Adrenal gland (tissue), 12 donors: ENCODE data around the gene C1QTNF1. TPM values are rescaled to one million over a fixed set of nuclear protein-coding genes. Genes with fewer than 3 reads are reported as not detected.

ENCODE experiments used
- DNase-seq, 7 donors: peaks; one replicate each; pipeline ENCODE4 v3.0.0-alpha.2; 2019 to 2020
- H3K27ac ChIP-seq, 5 donors: fragments of 200-600 bp; sonication (generic) in 4 of 5; 1 replicate in 3 of 5; 2 replicates in 2 of 5; pipeline versions ENCODE4 v1.5.1 to v1.8.0; 2016 to 2020; ENCODE audit warnings: mild to moderate bottlenecking in 1 of 5
- H3K27me3 ChIP-seq: fragments of 200-600 bp; 2 replicates; pipeline ENCODE4 v1.8.0; 2021
- H3K36me3 ChIP-seq, 2 donors: fragments of 200-600 bp; replicated peaks in 1 of 2; 1 replicate in 1 of 2; 2 replicates in 1 of 2; pipeline versions ENCODE4 v1.5.1 to v1.8.0; 2018 to 2022
- H3K4me1 ChIP-seq, 2 donors: fragments of 200-600 bp; replicated peaks in 1 of 2; 1 replicate in 1 of 2; 2 replicates in 1 of 2; pipeline versions ENCODE4 v1.5.1 to v1.8.0; 2018 to 2021
- H3K4me3 ChIP-seq, 4 donors: fragments of 200-600 bp; sonication (generic) in 3 of 4; one replicate each; pipeline ENCODE4 v1.5.1; 2016 to 2018
- H3K9me3 ChIP-seq, 3 donors: fragments of 200-600 bp; sonication (generic) in 1 of 3; replicated peaks in 1 of 3; 1 replicate in 2 of 3; 2 replicates in 1 of 3; pipeline versions ENCODE4 v1.5.1 to v1.8.0; 2016 to 2021
- CTCF ChIP-seq, 6 experiments: fragments of 450-650 bp in 4 of 6; fragments of 200-600 bp in 2 of 6; sonication (generic) in 1 of 6; IDR thresholded peaks; 1 replicate in 5 of 6; 2 replicates in 1 of 6; pipeline versions ENCODE4 v1.5.1 to v1.8.0; 2016 to 2021; ENCODE audit warnings: antibody characterized with exemption in 6 of 6, mild to moderate bottlenecking in 2 of 6, moderate library complexity in 1 of 6
- POLR2A ChIP-seq, 2 donors: fragments of 450-650 bp; IDR thresholded peaks; one replicate each; pipeline ENCODE4 v1.6.1; 2017; ENCODE audit warnings: antibody characterized with exemption in 2 of 2, mild to moderate bottlenecking in 2 of 2, moderate library complexity in 1 of 2
- WGBS, 4 donors: extraction: QIAGEN DNeasy Blood & Tissue Kit in 2 of 4; methylation state at CpG; one replicate each; pipeline versions ENCODE4 v1.1.5 to v1.1.7; 2013 to 2017; 5-methylcytosine and 5-hydroxymethylcytosine counted together
- intact Hi-C, 2 donors: fragments of 100-400 bp; cut with DNase I; formaldehyde crosslinking; loops; one replicate each; pipeline versions ENCODE4 v1.14.1 to v1.15.0; 2022 to 2023
- polyA plus RNA-seq, 3 donors: library from polyadenylated mRNA; stranded (reverse); fragments of 200-250 nt in 2 of 3; fragments of 350-450 nt in 1 of 3; fragmentation: Illumina TruSeq in 1 of 3; extraction: RNeasy Lipid Tissue Mini Kit (QIAGEN cat#74804) in 1 of 3; gene quantifications; one replicate each; pipeline ENCODE4 v1.2.3, GENCODE V29; 2013 to 2014
- total RNA-seq, 9 donors: library from RNA; depleted of rRNA in 4 of 9; stranded (reverse); fragments of >200 nt in 4 of 9; fragments of 120-200 nt in 1 of 9; fragmentation: NEBNext Ultra II Directional in 1 of 9; extraction: Animal tissue kit (Norgen Biotek cat#: 25700) in 1 of 9; gene quantifications; one replicate each; pipeline versions ENCODE4 v1.1.0 to v1.2.4, GENCODE V29; 2013 to 2023
- donor health status: healthy with polysubstance abuse.
- donor health status: Bipolar disorder and iron deficiency.
- donor health status: DM: yes; HTN: yes; CAD: no.
- donor health status: DM: no; HTN: no; CAD: no.
- donor health status: DM: no; HTN: no; CAD: no.
- donor health status: DM: yes; HTN: yes; CAD: no.

Gene C1QTNF1
- total and polyA plus RNA-seq, 12 donors: 17.2 to 175 (median 120) TPM

DNA sequence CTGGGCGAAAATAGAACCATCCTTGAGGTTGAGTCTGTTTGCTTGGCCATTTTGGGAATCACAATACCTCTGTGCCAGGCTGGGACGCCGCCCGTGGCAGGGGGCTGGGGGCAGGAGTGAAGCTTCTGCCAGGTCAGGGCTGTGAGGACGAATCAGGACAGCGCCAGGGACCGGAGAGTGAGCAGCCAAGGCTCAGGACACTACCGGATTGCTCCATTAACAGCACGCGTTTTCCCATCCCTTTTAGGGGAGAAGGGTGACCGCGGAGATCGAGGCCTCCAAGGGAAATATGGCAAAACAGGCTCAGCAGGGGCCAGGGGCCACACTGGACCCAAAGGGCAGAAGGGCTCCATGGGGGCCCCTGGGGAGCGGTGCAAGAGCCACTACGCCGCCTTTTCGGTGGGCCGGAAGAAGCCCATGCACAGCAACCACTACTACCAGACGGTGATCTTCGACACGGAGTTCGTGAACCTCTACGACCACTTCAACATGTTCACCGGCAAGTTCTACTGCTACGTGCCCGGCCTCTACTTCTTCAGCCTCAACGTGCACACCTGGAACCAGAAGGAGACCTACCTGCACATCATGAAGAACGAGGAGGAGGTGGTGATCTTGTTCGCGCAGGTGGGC is 23.4 kb downstream of the C1QTNF1 start:
- TF ChIP-seq POLR2A (IDR thresholded peaks at IDR 0.05) (no peak), CTCF (IDR thresholded peaks at IDR 0.05) (no peak)
- Histone ChIP-seq H3K4me1 (peaks cover 0 to 6% of the 10 kb centered on the region in 2 donors), H3K27ac (no peak overlapping the region), H3K36me3 (peaks cover 0 to 17% of the 10 kb centered on the region in 2 donors), H3K4me3 (no peak overlapping the region), H3K9me3 (no peaks in the 10 kb centered on the region), H3K27me3 (no peaks in the 10 kb centered on the region)
- no peak for DNase-seq
- intact Hi-C loops: loop anchor here (2.0 to 5.0 kb wide), 2 partner anchors 33 to 35 kb away; no protein-coding TSS in a partner anchor
- 86 to 93% (median 91%) methylated on average over 30 of the region's 30 CpGs for WGBS, 4 donors

- TF ChIP-seq POLR2A (IDR thresholded peaks at IDR 0.05): no peak
- TF ChIP-seq CTCF (IDR thresholded peaks at IDR 0.05): no peak
- Histone ChIP-seq H3K4me1 (peaks cover 0 to 6% of the 10 kb centered on the region in 2 donors), H3K4me3 (no peak overlapping the region), H3K36me3 (peaks cover 0 to 17% of the 10 kb centered on the region in 2 donors), H3K27ac (no peak overlapping the region), H3K9me3 (no peaks in the 10 kb centered on the region), H3K27me3 (no peaks in the 10 kb centered on the region)
- 82 to 89% (median 88%) methylated on average over 28 to 41 of the region's 41 CpGs for WGBS, 4 donors
- no peak for DNase-seq
- intact Hi-C loops: loop anchor here (2.0 to 5.0 kb wide), 2 partner anchors 33 to 34 kb away; no protein-coding TSS in a partner anchor
These were observed 24.2 kb downstream of the C1QTNF1 start for GRCh38 chr17:79047923-79048825.

GRCh38 chr17:79048826-79049755 is 25.1 kb downstream of the C1QTNF1 start:
- Histone ChIP-seq H3K4me1 (peaks cover 0 to 6% of the 10 kb centered on the region in 2 donors), H3K27me3 (no peaks in the 10 kb centered on the region), H3K36me3 (peaks cover 0 to 17% of the 10 kb centered on the region in 2 donors), H3K27ac (no peak overlapping the region), H3K9me3 (peaks cover 0 to under 1% (median 0%) of the 10 kb centered on the region in 3 donors), H3K4me3 (no peak overlapping the region)
- no peak for DNase-seq
- WGBS, 4 donors: 90 to 92% (median 92%) methylated on average over 11 to 21 of the region's 21 CpGs
- intact Hi-C loops: loop anchor here in 1 of 2 donors (5.0 kb wide), 1 partner anchor 33 kb away; no protein-coding TSS in a partner anchor
- TF ChIP-seq CTCF (IDR thresholded peaks at IDR 0.05): no peak
- no peak for TF ChIP-seq POLR2A (IDR thresholded peaks at IDR 0.05)
